PC-9 (cell line): ENCODE results near the gene CENPX. TPM values are rescaled to one million over a fixed set of nuclear protein-coding genes. Genes with fewer than 3 reads are reported as not detected.

Experiments used
- BruUV-seq: library from RNA; stranded (reverse); fragments of 400-500 nt; replicated peaks from 2 replicates; lab custom pipeline; 2021; lab: Mats Ljungman, UMichigan
- CTCF ChIA-PET: fragments of 300-600 bp; sonication (Branson Sonifier 250); formaldehyde crosslinking; loops from one replicate; lab custom pipeline; 2022; ENCODE audit warnings: antibody characterized with exemption; lab: Charles Lee
- POLR2A ChIA-PET: fragments of 300-600 bp; sonication (Branson Sonifier 250); formaldehyde crosslinking; loops from one replicate; lab custom pipeline; 2022; ENCODE audit warnings: antibody characterized with exemption; ENCODE audit not compliant: unreplicated experiment; lab: Charles Lee
- DNase-seq, 2 experiments: peaks; one replicate each; pipeline versions ENCODE4 v3.0.0 to v3.0.0-alpha.2; 2015 to 2022; ENCODE audit warnings: mixed read lengths in 1 of 2
- H2AFZ ChIP-seq: fragments of 200-600 bp; sonication (generic); 2 replicates; pipeline ENCODE4 v1.8.1; 2017; ENCODE audit warnings: antibody characterized with exemption
- H3F3A ChIP-seq: fragments of 200-600 bp; sonication (generic); 2 replicates; pipeline ENCODE4 v1.8.1; 2017; ENCODE audit warnings: antibody characterized with exemption, mild to moderate bottlenecking, low read depth; ENCODE audit not compliant: insufficient read depth
- H3K27ac ChIP-seq: fragments of 200-600 bp; sonication (generic); 2 replicates; pipeline ENCODE4 v1.6.1; 2016; ENCODE audit warnings: mixed run types
- H3K27me3 ChIP-seq: fragments of 200-600 bp; sonication (generic); 2 replicates; pipeline ENCODE4 v1.6.1; 2016; ENCODE audit warnings: low read depth, mixed run types; ENCODE audit not compliant: insufficient read depth
- H3K36me3 ChIP-seq: fragments of 200-600 bp; sonication (generic); 2 replicates; pipeline ENCODE4 v1.6.1; 2016; ENCODE audit warnings: low read depth, mixed run types
- H3K4me1 ChIP-seq: fragments of 200-600 bp; sonication (generic); replicated peaks from 2 replicates; pipeline ENCODE4 v1.6.1; 2016; ENCODE audit warnings: mixed run types; ENCODE audit not compliant: insufficient read depth
- H3K4me2 ChIP-seq: fragments of 200-600 bp; sonication (generic); 2 replicates; pipeline ENCODE4 v1.6.1; 2017; ENCODE audit warnings: mixed run types
- H3K4me3 ChIP-seq: fragments of 200-600 bp; sonication (generic); 2 replicates; pipeline ENCODE4 v1.6.1; 2016; ENCODE audit warnings: mixed run types
- H3K79me2 ChIP-seq: fragments of 200-600 bp; sonication (generic); 2 replicates; pipeline ENCODE4 v1.6.1; 2017; ENCODE audit warnings: low read depth, mixed run types
- H3K9me2 ChIP-seq: fragments of 200-600 bp; sonication (generic); 2 replicates; pipeline ENCODE4 v1.8.1; 2017; ENCODE audit warnings: mild to moderate bottlenecking; ENCODE audit not compliant: insufficient read depth
- H3K9me3 ChIP-seq: fragments of 200-600 bp; sonication (generic); 2 replicates; pipeline ENCODE4 v1.8.1; 2016; ENCODE audit warnings: low read depth; ENCODE audit not compliant: insufficient read depth
- H4K20me1 ChIP-seq: fragments of 200-600 bp; sonication (generic); 2 replicates; pipeline ENCODE4 v1.8.1; 2017; ENCODE audit not compliant: insufficient read depth
- EZH2 ChIP-seq: fragments of 200-600 bp; sonication (generic); IDR thresholded peaks from 2 replicates; pipeline ENCODE4 v1.8.0; 2017; ENCODE audit warnings: antibody characterized with exemption, low read depth
- intact Hi-C: fragments of 100-400 bp; cut with micrococcal nuclease; formaldehyde crosslinking; loops from one replicate; pipeline ENCODE4 v1.10.0; 2022; ENCODE audit not compliant: unreplicated experiment
- total RNA-seq: library from RNA; stranded (reverse); gene quantifications from 2 replicates; pipeline ENCODE4 v1.2.3, GENCODE V29; 2021
- TF ChIP-seq, protein P1 (sequence below): fragments of 200-600 bp; sonication (generic); conservative IDR thresholded peaks from 2 replicates; pipeline ENCODE4 v1.6.1; 2017; ENCODE audit warnings: mixed run types, antibody characterized with exemption, mild to moderate bottlenecking, moderate library complexity

The CENPX gene
- total RNA-seq, 1 experiment from 2014 or later: 132 TPM

GRCh38 chr17:81980707-81981343 lies 41.9 kb downstream of the CENPX start:
- intact Hi-C loops: loop anchor here (1.0 to 2.0 kb wide), 4 partner anchors 22 to 68 kb away; partner anchors contain the start of genes LRRC45 and MAFG
- no peak overlapping the region for H2AFZ ChIP-seq
- no peaks in the 10 kb centered on the region for H3K36me3 ChIP-seq
- peaks cover 33% of the 10 kb centered on the region for H3K4me1 ChIP-seq
- peak overlapping the region; percentile 61 for H3K4me2 ChIP-seq
- TF ChIP-seq, protein P1, sequence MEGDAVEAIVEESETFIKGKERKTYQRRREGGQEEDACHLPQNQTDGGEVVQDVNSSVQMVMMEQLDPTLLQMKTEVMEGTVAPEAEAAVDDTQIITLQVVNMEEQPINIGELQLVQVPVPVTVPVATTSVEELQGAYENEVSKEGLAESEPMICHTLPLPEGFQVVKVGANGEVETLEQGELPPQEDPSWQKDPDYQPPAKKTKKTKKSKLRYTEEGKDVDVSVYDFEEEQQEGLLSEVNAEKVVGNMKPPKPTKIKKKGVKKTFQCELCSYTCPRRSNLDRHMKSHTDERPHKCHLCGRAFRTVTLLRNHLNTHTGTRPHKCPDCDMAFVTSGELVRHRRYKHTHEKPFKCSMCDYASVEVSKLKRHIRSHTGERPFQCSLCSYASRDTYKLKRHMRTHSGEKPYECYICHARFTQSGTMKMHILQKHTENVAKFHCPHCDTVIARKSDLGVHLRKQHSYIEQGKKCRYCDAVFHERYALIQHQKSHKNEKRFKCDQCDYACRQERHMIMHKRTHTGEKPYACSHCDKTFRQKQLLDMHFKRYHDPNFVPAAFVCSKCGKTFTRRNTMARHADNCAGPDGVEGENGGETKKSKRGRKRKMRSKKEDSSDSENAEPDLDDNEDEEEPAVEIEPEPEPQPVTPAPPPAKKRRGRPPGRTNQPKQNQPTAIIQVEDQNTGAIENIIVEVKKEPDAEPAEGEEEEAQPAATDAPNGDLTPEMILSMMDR: no peak
- TF ChIP-seq EZH2: no peak
- no peaks in the 10 kb centered on the region for H3K9me2 ChIP-seq
- peak overlapping the region; percentile 86 for H3K27ac ChIP-seq
- ChIA-PET POLR2A (interaction anchor here (0.5 to 0.7 kb wide), 2 partner anchors 8 to 11 kb away, joined by 3 to 4 read pairs; no protein-coding TSS in a partner anchor), CTCF (interaction anchor here (1.2 kb wide), 1 partner anchor 21 kb away, joined by 4 read pairs; no protein-coding TSS in a partner anchor)
- no peak overlapping the region for H3K4me3 ChIP-seq
- no peaks in the 10 kb centered on the region for H3K27me3 ChIP-seq
- BruUV-seq: no TSS peak
- DNase-seq: peak; percentile 87 to 92
- H3K9me3 ChIP-seq: no peaks in the 10 kb centered on the region
- peaks cover 32% of the 10 kb centered on the region for H3F3A ChIP-seq
- H4K20me1 ChIP-seq: 0 out of 2 replicates have a peak, but pooled peaks cover 5% of the 10 kb centered on the region
- peaks cover 4% of the 10 kb centered on the region; the same call in 1 of the 2 replicates for H3K79me2 ChIP-seq

DNA sequence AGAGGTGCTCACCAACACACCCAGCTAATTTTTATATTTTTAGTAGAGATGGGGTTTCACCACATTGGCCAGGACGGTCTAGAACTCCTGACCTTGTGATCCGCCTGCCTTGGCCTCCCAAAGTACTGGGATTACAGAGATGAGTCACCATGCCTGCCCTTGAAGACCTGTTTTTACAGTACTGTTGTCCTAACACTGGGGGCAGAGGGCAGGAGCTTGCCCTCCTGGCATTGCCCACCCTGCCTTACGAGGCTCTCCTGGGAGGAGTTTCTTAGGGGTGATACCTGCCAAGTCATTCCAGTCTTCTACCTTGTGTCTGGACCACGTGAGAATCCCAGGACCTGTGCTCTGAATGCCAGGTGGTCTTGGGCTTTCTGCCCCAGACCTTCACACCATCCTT lies 42.6 kb downstream of the CENPX start:
- CTCF ChIA-PET: no interaction called here

More for the DNA sequence above, 42.6 kb downstream of the CENPX start:
- Histone ChIP-seq H3K36me3 (no peaks in the 10 kb centered on the region), H3K4me3 (no peak overlapping the region), H3K27ac (peak overlapping the region; percentile 86), H3K79me2 (peaks cover 4% of the 10 kb centered on the region; the same call in 1 of the 2 replicates), H3F3A (peaks cover 32% of the 10 kb centered on the region), H2AFZ (no peak overlapping the region), H4K20me1 (0 out of 2 replicates have a peak, but pooled peaks cover 5% of the 10 kb centered on the region), H3K9me3 (no peaks in the 10 kb centered on the region), H3K27me3 (no peaks in the 10 kb centered on the region), H3K9me2 (no peaks in the 10 kb centered on the region), H3K4me1 (peaks cover 33% of the 10 kb centered on the region), H3K4me2 (peak overlapping the region; percentile 61)
- intact Hi-C loops: loop anchor here (1.0 to 2.0 kb wide), 4 partner anchors 23 to 67 kb away; partner anchors contain the start of genes LRRC45 and MAFG
- DNase-seq: no peak
- BruUV-seq: no TSS peak
- TF ChIP-seq EZH2: no peak
- TF ChIP-seq, protein P1: no peak
- POLR2A ChIA-PET: interaction anchor here (0.7 kb wide), 1 partner anchor 9 kb away, joined by 4 read pairs; no protein-coding TSS in a partner anchor
